ENCODE results near the gene SH2B3.

Gene SH2B3

GRCh38 chr12:111360325-111360930 lies 45.3 kb upstream of the SH2B3 start:
- Histone ChIP-seq H3K4me1 (ENCODE audit: control insufficient read depth, low read length) (peaks cover 7% of the 10 kb centered on the region), H4K20me1 (ENCODE audit: control insufficient read depth, insufficient read depth, low read depth, low read length) (no peaks in the 10 kb centered on the region)

DNA sequence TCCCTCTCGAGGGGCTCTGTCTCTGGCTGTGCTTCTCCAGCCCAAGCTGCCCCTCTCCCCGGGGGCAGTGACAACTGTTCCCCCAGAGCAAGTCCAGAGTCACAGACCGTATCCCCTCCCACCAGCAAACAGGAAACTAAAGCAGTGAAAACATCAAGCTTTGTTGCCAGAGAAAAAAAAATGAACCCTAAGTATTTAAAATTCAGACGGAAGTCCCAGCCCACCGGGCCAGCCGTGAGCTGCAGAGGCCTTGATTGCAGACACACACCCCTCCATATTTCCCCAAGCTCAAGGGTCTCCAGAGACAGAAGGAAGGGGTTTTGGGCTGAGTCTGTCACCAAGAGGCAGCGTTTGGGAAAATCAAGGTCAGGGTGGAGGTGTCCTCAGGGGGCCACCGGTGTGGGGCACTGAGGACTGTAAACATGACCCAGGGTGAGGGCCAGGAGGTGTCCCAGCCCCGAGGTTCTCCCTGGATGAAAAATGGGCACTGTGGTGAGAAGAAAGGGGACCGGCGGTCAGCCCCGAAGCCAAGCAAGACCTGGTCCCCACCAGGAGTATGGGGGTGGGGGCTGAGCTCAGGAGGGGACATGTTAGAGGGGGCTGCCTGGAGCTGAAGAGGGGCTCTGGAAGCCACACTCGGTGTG lies 44.5 kb upstream of the SH2B3 start:
- peaks cover 14% of the 10 kb centered on the region for H3K27me3 ChIP-seq (ENCODE audit: control insufficient read depth, low read length)
- peaks cover 5% of the 10 kb centered on the region; the same call in 1 of the 2 replicates for H3K4me1 ChIP-seq (ENCODE audit: control insufficient read depth, low read length)
- TF ChIP-seq CTCF (IDR thresholded peaks at IDR 0.05; ENCODE audit: low read depth, low read length, poor library complexity, severe bottlenecking) (no peak), EZH2phosphoT487 (IDR thresholded peaks at IDR 0.05; ENCODE audit: borderline replicate concordance, low read length) (no peak)
- no peaks in the 10 kb centered on the region for H3K9me2 ChIP-seq (replicated peaks; ENCODE audit: control insufficient read depth, low read length)
- no peaks in the 10 kb centered on the region for H3F3A ChIP-seq (ENCODE audit: control insufficient read depth, insufficient read depth)
- no peaks in the 10 kb centered on the region for H4K20me1 ChIP-seq (ENCODE audit: control insufficient read depth, insufficient read depth, low read depth, low read length)
- no peaks in the 10 kb centered on the region for H3K79me2 ChIP-seq (ENCODE audit: control insufficient read depth, low read length)
- no peak overlapping the region for H3K4me3 ChIP-seq (ENCODE audit: low read length)
- no peaks in the 10 kb centered on the region for H3K36me3 ChIP-seq (ENCODE audit: control insufficient read depth, low read length)
- no peak overlapping the region for H3K27ac ChIP-seq (ENCODE audit: low read depth, low read length)
- H3K9me3 ChIP-seq (ENCODE audit: control insufficient read depth, insufficient read depth, low read length), result no peaks in the 10 kb centered on the region
- no peak overlapping the region for H3K4me2 ChIP-seq (ENCODE audit: low read length)

More at GRCh38 chr12:111360325-111360930, 45.3 kb upstream of the SH2B3 start:
- no peaks in the 10 kb centered on the region for H3K9me2 ChIP-seq (replicated peaks; ENCODE audit: control insufficient read depth, low read length)
- TF ChIP-seq CTCF (IDR thresholded peaks at IDR 0.05; ENCODE audit: low read depth, low read length, poor library complexity, severe bottlenecking), result no peak
- TF ChIP-seq EZH2phosphoT487 (IDR thresholded peaks at IDR 0.05; ENCODE audit: borderline replicate concordance, low read length), result no peak
- no peak overlapping the region for H3K27ac ChIP-seq (ENCODE audit: low read depth, low read length)
- no peak overlapping the region for H3K4me3 ChIP-seq (ENCODE audit: low read length)
- no peak overlapping the region for H3K4me2 ChIP-seq (ENCODE audit: low read length)
- H3F3A ChIP-seq (ENCODE audit: control insufficient read depth, insufficient read depth), result no peaks in the 10 kb centered on the region
- no peaks in the 10 kb centered on the region for H3K36me3 ChIP-seq (ENCODE audit: control insufficient read depth, low read length)
- H3K27me3 ChIP-seq (ENCODE audit: control insufficient read depth, low read length), result peaks cover 14% of the 10 kb centered on the region
- no peaks in the 10 kb centered on the region for H3K9me3 ChIP-seq (ENCODE audit: control insufficient read depth, insufficient read depth, low read length)
- H3K79me2 ChIP-seq (ENCODE audit: control insufficient read depth, low read length), result no peaks in the 10 kb centered on the region

- no peak for TF ChIP-seq CTCF (IDR thresholded peaks at IDR 0.05; ENCODE audit: low read depth, low read length, poor library complexity, severe bottlenecking)
- TF ChIP-seq EZH2phosphoT487 (IDR thresholded peaks at IDR 0.05; ENCODE audit: borderline replicate concordance, low read length), result no peak
- H4K20me1 ChIP-seq (ENCODE audit: control insufficient read depth, insufficient read depth, low read depth, low read length), result no peaks in the 10 kb centered on the region
- H3K9me2 ChIP-seq (replicated peaks; ENCODE audit: control insufficient read depth, low read length), result no peaks in the 10 kb centered on the region
- H3K4me3 ChIP-seq (ENCODE audit: low read length), result no peak overlapping the region
- H3K27ac ChIP-seq (ENCODE audit: low read depth, low read length), result no peak overlapping the region
- H3K9me3 ChIP-seq (ENCODE audit: control insufficient read depth, insufficient read depth, low read length), result no peaks in the 10 kb centered on the region
- H3K36me3 ChIP-seq (ENCODE audit: control insufficient read depth, low read length), result no peaks in the 10 kb centered on the region
- no peaks in the 10 kb centered on the region for H3F3A ChIP-seq (ENCODE audit: control insufficient read depth, insufficient read depth)
- no peak overlapping the region for H3K4me2 ChIP-seq (ENCODE audit: low read length)
- peaks cover 5% of the 10 kb centered on the region; the same call in 1 of the 2 replicates for H3K4me1 ChIP-seq (ENCODE audit: control insufficient read depth, low read length)
- H3K79me2 ChIP-seq (ENCODE audit: control insufficient read depth, low read length), result no peaks in the 10 kb centered on the region
- H3K27me3 ChIP-seq (ENCODE audit: control insufficient read depth, low read length), result peaks cover 18% of the 10 kb centered on the region
These were observed 43.8 kb upstream of the SH2B3 start for GRCh38 chr12:111361717-111362576.

All from DOHH2 (cell line).